GM19035 (cell line): ENCODE data around the gene KIF5A.
"Not testable (repeated sequence)": the region's sequence is repeated elsewhere in the genome, so short reads cannot be mapped to it uniquely, and the experiment has no call there.

Experiments used
- ATAC-seq: cut with Tn5 transposase; IDR thresholded peaks from one replicate; pipeline ENCODE4 v1.9.1; 2021; ENCODE audit not compliant: unreplicated experiment

KIF5A gene

DNA sequence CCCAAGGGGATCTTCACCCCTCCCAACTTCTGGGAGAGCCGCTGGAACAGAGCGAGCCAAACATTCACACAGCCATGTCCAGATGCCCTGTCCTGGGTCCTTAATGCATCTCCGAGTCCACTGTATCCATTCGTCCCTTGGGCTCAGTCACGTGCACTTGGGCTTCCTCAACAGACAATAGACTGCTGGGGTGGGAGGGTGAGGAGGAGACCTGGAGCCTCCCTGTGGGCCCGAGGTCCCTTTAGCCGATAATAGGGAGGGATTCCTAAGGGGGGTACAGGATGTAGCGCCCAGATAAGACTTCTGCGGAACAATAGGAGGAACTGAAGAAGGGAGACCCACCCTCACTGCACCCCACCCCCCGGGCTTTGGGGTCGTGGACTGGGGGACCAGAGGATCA, 68.1 kb downstream of the KIF5A start:
- no peak for ATAC-seq

DNA sequence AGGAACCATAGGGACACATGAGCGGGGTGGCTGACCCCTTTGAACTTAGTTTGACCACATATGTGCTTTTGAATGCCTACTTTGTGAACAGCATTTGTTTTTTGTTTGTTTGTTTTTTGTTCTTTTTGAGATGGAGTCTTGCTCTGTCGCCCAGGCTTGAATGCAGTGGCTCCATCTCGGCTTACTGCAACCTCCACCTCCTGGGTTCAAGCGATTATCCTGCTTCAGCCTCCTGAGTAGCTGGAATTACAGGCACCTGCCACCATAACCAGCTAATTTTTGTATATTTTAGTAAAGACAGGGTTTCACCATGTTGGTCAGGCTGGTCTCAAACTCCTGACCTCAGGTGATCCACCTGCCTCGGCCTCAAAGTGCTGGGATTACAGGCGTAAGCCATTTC, 68.6 kb downstream of the KIF5A start:
- not testable (repeated sequence) for ATAC-seq

GRCh38 chr12:57618966-57619433, 69.2 kb downstream of the KIF5A start:
- no peak for ATAC-seq

DNA sequence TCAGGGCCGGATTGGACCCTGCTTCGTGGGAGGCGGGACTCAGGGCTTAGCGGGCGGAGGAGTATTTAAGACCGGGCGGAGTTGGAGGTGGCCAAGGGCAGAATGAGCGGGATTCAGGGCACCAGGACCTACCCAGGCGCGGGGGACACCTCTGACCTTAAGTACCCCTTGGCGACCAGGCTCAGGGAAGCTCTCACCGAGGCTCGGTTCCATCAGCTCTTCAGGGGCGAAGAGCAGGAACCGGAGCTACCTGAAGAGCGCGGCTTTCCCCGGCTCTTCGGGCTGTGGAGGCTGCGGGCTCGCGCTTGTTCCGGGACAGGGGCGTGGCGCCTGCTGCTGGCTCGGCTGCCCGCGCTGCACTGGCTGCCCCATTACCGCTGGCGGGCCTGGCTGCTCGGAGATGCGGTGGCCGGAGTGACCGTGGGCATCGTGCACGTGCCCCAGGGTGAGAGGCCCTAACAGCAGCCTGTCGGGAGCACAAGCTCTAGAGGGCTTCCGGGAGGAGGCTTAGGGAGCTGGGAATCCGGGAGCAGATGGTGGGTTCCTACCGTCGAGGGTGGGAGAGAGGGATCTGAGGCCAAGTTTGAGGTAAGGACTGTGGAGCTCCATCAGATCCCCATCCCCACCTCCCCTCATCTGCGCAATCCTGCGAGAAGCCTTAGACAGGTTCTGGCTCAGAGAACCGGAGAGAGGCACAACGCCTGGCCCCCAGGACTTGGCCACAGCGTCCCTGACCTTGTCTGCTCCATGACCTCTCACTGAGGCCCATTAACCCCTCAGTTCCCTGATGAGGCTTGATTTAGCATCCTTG, 69.8 kb downstream of the KIF5A start:
- ATAC-seq, result no peak

GRCh38 chr12:57620245-57620935, 70.5 kb downstream of the KIF5A start:
- no peak for ATAC-seq

GRCh38 chr12:57620936-57621496, 71.2 kb downstream of the KIF5A start:
- no peak for ATAC-seq

- ATAC-seq, result no peak
Measured at GRCh38 chr12:57621497-57622292, 71.9 kb downstream of the KIF5A start.

GRCh38 chr12:57622293-57623245, 72.7 kb downstream of the KIF5A start:
- ATAC-seq, result no peak

- ATAC-seq, result no peak
Measured at GRCh38 chr12:57623385-57623784, 73.5 kb downstream of the KIF5A start.

- ATAC-seq, result no peak
Measured at GRCh38 chr12:57623811-57624390, 74.1 kb downstream of the KIF5A start.

GRCh38 chr12:57624441-57625220, 74.8 kb downstream of the KIF5A start:
- no peak for ATAC-seq

DNA sequence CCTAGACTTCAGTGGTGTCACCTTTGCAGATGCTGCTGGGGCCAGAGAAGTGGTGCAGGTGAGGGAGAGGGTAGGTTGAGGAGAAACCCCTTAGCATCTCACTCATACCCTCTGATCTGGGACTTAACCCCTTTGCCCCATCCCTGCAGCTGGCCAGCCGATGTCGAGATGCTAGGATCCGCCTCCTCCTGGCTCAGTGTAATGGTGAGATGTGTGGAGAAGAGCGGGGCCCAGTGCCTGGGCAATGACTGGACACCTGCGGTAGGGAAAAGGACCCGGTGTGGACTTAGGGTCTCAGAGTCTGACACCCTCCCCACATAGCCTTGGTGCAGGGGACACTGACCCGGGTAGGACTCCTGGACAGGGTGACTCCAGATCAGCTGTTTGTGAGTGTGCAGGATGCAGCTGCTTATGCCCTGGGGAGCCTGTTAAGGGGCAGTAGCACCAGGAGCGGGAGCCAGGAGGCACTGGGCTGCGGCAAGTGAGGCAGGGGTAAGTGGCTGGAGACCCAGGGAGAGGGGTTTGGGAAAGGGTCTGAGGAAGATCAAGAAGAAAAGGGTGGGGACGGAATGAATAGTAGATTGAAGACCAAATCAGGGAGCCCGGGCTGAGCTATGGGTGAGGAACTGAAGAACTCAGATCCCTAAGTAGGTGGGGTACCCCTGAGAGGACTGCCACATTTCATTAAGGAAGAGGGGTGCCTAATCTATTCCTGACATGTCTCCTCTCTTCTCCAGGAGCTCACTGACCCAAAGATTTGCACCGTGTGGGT, 75.6 kb downstream of the KIF5A start:
- ATAC-seq, result no peak

GRCh38 chr12:57626111-57626920, 76.5 kb downstream of the KIF5A start:
- ATAC-seq, result no peak

DNA sequence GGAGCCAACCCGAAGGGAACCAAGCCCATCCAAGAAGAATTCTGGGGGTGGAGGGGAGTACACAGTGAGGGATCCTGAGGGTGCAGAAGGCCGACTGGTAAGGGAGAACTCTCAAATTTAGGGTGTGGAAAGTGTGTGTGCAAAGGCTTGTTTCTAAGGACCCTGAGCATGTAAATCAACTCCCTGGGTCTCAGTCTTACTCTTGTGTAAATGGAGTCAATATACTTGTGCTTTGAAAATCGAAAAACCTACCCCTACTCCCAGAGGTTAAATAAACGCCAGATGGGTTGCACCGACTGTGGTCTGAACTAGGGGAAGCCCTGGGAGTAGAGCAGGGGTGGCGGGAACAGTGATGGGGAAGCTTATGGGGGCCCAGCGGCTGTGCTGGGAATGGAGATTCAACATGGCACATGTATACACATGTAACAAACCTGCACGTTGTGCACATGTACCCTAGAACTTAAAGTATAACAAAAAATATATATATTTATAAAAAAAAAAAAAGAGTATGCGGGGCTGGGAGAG, 77.1 kb downstream of the KIF5A start:
- no peak for ATAC-seq

GRCh38 chr12:57627501-57628279, 77.8 kb downstream of the KIF5A start:
- no peak for ATAC-seq
